Tibial nerve (tissue), 4 donors: ENCODE data around the gene TEX101. TPM values are rescaled to one million over a fixed set of nuclear protein-coding genes. Genes with fewer than 3 reads are reported as not detected.
"Not testable (repeated sequence)": the region's sequence is repeated elsewhere in the genome, so short reads cannot be mapped to it uniquely, and the experiment has no call there.

Source experiments
- DNase-seq, 2 donors: peaks; one replicate each; pipeline ENCODE4 v3.0.0-alpha.2; 2019; ENCODE audit warnings: low spot score in 2 of 2
- H3K27ac ChIP-seq, 4 donors: fragments of 200-600 bp; sonication (generic) in 3 of 4; one replicate each; pipeline ENCODE4 v1.5.1; 2017 to 2019; ENCODE audit warnings: mild to moderate bottlenecking in 1 of 4
- H3K27me3 ChIP-seq, 2 donors: fragments of 200-600 bp; sonication (generic) in 1 of 2; one replicate each; pipeline versions ENCODE4 v1.5.1 to v1.6.0; 2017 to 2019
- H3K36me3 ChIP-seq, 3 donors: fragments of 200-600 bp; sonication (generic); one replicate each; pipeline ENCODE4 v1.5.1; 2018 to 2019
- H3K4me1 ChIP-seq, 4 donors: fragments of 200-600 bp; sonication (generic) in 3 of 4; one replicate each; pipeline ENCODE4 v1.5.1; 2017 to 2019
- H3K4me3 ChIP-seq, 4 donors: fragments of 200-600 bp; sonication (generic) in 3 of 4; one replicate each; pipeline ENCODE4 v1.5.1; 2017 to 2019; ENCODE audit warnings: mild to moderate bottlenecking in 1 of 4, moderate library complexity in 1 of 4
- H3K9me3 ChIP-seq, 4 donors: fragments of 200-600 bp; sonication (generic) in 3 of 4; one replicate each; pipeline ENCODE4 v1.5.1; 2017 to 2019
- EP300 ChIP-seq, 2 donors: sonication (generic); formaldehyde crosslinking; IDR thresholded peaks; one replicate each; pipeline ENCODE4 v1.6.1; 2017; ENCODE audit warnings: antibody characterized with exemption in 2 of 2, mild to moderate bottlenecking in 1 of 2
- POLR2A ChIP-seq, 2 donors: fragments of 450-650 bp; IDR thresholded peaks; one replicate each; pipeline ENCODE4 v1.6.1; 2017; ENCODE audit warnings: antibody characterized with exemption in 2 of 2, mild to moderate bottlenecking in 2 of 2, moderate library complexity in 2 of 2
- WGBS, 2 donors: methylation state at CpG; one replicate each; pipeline ENCODE4 v1.1.5; 2018; 5-methylcytosine and 5-hydroxymethylcytosine counted together
- total RNA-seq, 4 donors: library from RNA; depleted of rRNA; stranded (reverse); fragments of >200 nt; gene quantifications; one replicate each; pipeline ENCODE4 v1.1.0, GENCODE V29; 2016
- TF ChIP-seq, protein P1 (sequence below), 5 experiments: fragments of 200-600 bp in 3 of 5; fragments of 450-650 bp in 2 of 5; sonication (generic) in 3 of 5; IDR thresholded peaks; one replicate each; pipeline ENCODE4 v1.5.1; 2016 to 2019; ENCODE audit warnings: antibody characterized with exemption in 5 of 5, mild to moderate bottlenecking in 3 of 5, moderate library complexity in 2 of 5

TEX101 gene
- total RNA-seq, 4 donors from 2014 or later = not detected

DNA sequence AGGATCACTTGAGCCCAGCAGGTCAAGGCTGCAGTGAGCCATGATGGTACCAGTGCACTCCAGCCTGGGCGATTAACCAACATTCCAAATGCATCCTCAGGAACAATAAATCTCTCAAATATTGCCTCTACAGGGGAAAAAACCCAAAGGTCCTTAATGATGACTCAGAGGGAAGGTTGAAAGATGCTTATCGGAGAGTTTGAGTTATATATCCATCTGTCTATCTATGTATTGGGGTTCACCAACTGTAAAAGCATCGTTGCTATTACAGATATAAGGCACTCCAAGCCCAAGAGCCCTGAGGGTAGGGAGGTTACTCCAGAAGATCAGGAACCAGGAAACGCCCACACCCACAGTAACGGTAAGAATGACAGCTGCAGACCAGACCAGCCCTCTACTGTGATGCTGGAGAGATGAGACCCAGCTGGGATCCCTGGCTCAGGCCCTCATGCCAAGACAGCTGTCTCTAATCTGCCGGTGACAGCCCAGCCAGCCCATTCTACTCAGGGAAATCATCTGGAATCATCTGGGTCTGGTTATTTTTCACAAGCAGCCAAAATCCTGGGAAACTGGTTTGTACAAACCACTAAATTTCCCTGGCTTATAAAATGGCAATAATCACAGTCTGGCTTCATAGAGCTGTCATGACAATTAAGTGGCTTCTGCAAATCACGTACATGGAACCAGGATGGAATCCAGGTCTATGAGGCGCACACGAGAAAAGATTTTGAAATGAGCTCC lies 23.8 kb downstream of the TEX101 start:
- no peak for DNase-seq
- Histone ChIP-seq H3K9me3 (no peaks in the 10 kb centered on the region), H3K27ac (no peak overlapping the region), H3K36me3 (no peaks in the 10 kb centered on the region), H3K27me3 (no peaks in the 10 kb centered on the region), H3K4me1 (peaks cover 0 to 6% (median 0%) of the 10 kb centered on the region in 4 donors), H3K4me3 (no peak overlapping the region)
- 65% methylated on average over 9 of the region's 9 CpGs for WGBS, 2 donors
- TF ChIP-seq EP300 (IDR thresholded peaks at IDR 0.05) (no peak), POLR2A (IDR thresholded peaks at IDR 0.05) (no peak)

DNA sequence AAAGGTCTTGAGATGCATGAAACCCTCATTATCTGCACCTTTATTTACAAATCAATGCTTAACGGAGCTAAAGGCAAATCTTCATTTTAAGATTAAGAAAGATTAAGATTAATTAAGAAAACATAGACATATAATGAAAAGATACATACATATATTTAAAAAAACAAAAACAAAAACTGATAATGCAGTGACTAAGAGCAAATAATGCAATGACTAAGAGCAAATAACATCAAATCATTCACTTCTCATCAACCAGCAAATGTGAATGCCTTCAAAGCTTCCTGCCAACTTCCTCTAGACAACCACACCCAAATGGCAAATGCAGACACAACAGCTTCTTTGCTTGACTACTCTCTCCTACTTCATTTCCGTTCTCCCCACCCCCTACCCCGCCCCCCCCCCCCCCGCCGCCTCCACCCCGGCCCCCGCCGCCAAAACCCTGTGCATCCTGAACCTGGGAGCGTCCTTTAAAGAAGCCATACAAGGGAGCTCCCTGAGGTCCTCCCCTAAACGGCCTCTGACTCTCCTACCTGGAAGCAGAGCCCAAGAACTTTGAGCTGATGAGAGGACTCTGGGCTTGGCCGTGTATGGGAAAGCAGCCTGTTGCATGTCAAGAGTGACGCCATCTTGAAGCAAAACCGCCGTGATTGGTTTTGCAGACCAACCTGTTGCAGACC lies 24.5 kb downstream of the TEX101 start:
- TF ChIP-seq, protein P1, sequence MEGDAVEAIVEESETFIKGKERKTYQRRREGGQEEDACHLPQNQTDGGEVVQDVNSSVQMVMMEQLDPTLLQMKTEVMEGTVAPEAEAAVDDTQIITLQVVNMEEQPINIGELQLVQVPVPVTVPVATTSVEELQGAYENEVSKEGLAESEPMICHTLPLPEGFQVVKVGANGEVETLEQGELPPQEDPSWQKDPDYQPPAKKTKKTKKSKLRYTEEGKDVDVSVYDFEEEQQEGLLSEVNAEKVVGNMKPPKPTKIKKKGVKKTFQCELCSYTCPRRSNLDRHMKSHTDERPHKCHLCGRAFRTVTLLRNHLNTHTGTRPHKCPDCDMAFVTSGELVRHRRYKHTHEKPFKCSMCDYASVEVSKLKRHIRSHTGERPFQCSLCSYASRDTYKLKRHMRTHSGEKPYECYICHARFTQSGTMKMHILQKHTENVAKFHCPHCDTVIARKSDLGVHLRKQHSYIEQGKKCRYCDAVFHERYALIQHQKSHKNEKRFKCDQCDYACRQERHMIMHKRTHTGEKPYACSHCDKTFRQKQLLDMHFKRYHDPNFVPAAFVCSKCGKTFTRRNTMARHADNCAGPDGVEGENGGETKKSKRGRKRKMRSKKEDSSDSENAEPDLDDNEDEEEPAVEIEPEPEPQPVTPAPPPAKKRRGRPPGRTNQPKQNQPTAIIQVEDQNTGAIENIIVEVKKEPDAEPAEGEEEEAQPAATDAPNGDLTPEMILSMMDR (IDR thresholded peaks at IDR 0.05) = no peak
- TF ChIP-seq POLR2A (IDR thresholded peaks at IDR 0.05) (no peak), EP300 (IDR thresholded peaks at IDR 0.05) (no peak)
- no peaks in the 10 kb centered on the region for H3K9me3 ChIP-seq
- no peaks in the 10 kb centered on the region for H3K36me3 ChIP-seq
- 63 to 68% methylated on average over 13 to 14 of the region's 14 CpGs for WGBS, 2 donors
- DNase-seq = no peak
- H3K27ac ChIP-seq = no peak overlapping the region
- peaks cover 0 to 6% (median 0%) of the 10 kb centered on the region in 4 donors for H3K4me1 ChIP-seq
- no peaks in the 10 kb centered on the region for H3K27me3 ChIP-seq
- no peak overlapping the region for H3K4me3 ChIP-seq

DNA sequence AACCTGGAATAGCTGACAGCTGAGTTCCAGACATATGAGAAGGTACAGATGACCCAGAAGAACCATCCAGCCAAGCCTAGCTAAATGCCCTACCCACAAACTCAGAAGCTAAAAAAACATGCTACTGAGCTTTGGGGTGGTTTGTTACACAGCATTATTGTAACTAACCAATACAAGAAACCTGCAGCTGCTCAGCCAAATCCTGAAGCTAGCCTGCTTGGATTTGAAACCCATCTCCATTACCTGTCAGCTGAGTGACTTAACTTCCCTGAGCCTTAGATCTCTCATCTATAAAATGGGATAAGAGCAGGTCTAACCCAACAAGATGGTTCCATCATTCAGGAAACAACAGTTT lies 25.0 kb downstream of the TEX101 start:
- Histone ChIP-seq H3K36me3 (no peaks in the 10 kb centered on the region), H3K4me3 (no peak overlapping the region), H3K27me3 (no peaks in the 10 kb centered on the region), H3K27ac (no peak overlapping the region), H3K9me3 (no peaks in the 10 kb centered on the region), H3K4me1 (peaks cover 0 to 6% (median 0%) of the 10 kb centered on the region in 4 donors)
- no peak for DNase-seq
- TF ChIP-seq EP300 (IDR thresholded peaks at IDR 0.05) = no peak
- TF ChIP-seq, protein P1 (IDR thresholded peaks at IDR 0.05) = no peak
- TF ChIP-seq POLR2A (IDR thresholded peaks at IDR 0.05) = no peak

DNA sequence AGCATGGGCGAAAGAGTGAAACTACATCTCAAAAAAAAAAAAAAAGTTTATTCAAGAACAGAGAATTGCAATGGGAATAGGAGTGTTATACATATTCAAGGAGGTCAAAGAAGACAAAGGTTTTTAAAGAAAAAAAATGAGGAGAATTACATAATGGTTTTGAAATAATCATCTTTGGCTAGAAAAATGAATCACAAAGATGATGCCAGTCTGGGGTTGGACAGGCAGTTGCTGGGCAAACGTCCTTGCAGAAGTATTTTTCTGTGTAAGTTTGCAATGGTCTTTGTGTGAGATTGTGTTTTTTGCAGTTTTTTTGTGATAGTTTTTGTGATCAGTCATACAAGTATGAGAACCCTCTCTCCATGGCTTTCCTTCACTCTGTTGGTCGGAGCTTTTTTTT lies 27.0 kb downstream of the TEX101 start:
- Histone ChIP-seq H3K9me3 (no peaks in the 10 kb centered on the region), H3K4me1 (peaks cover 0 to 6% (median 0%) of the 10 kb centered on the region in 4 donors), H3K27ac (no peak overlapping the region), H3K36me3 (no peaks in the 10 kb centered on the region), H3K27me3 (no peaks in the 10 kb centered on the region), H3K4me3 (no peak overlapping the region)
- DNase-seq = no peak
- WGBS, 2 donors = 33 to 39% methylated on average over 3 of the region's 3 CpGs
- TF ChIP-seq, protein P1 (IDR thresholded peaks at IDR 0.05) = no peak
- no peak for TF ChIP-seq EP300 (IDR thresholded peaks at IDR 0.05)
- no peak for TF ChIP-seq POLR2A (IDR thresholded peaks at IDR 0.05)

DNA sequence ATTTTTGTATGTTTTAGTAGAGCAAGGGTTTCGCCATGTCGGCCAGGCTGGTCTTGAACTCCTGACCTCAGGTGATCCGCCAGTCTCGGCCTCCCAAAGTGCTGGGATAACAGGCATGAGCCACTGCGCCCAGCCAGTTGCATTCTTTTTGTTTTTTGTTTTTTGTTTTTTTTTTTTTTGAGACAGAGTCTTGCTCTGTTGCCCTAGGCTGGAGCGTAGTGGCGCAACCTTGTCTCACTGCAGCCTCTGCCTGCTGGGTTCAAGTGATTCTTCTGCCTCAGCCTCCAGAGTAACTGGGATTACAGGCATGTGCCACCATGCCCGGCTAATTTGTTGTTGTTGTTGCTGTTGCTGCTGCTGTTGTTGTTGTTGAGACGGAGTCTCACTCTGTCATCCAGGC lies 29.4 kb downstream of the TEX101 start:
- not testable (repeated sequence) for H3K27me3 ChIP-seq, H3K4me3 ChIP-seq, H3K4me1 ChIP-seq, H3K27ac ChIP-seq, DNase-seq, H3K9me3 ChIP-seq, H3K36me3 ChIP-seq
- WGBS, 2 donors = 75 to 77% methylated on average over 9 of the region's 9 CpGs

DNA sequence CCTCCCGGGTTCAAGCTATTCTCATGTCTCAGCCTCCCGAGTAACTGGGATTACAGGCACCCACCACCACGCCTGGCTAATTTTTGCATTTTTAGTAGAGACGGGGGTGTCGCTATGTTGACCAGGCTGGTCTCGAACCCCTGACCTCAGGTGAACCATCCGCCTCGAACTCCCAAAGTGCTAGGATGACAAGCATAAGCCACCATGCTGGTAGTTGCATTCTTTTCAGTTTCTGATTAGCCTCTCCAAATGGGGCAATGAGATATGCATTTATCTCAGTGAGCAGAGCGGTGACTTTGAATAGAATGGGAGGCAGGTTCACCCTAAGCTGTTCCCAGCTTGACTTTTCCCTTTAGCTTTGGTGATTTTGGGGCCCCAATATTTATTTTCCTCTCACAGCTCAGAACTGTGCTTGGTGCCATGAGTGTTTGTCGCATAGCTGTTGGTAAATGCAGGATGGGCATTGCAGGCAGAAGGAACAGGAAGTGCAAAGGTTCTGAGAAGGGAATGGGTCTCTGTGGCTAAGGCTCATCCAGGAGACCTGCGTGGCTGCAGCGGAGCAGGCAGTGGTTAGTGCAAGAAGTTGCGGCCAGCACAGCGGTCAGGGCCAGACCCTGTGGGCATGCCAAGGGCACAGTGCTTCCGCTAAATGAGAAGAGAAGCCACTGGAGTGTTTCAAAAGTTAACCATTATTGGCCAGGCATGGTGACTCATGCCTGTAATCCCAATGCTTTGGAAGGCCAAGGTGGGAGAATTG lies 30.0 kb downstream of the TEX101 start:
- no peak overlapping the region for H3K27ac ChIP-seq
- H3K9me3 ChIP-seq = no peaks in the 10 kb centered on the region
- TF ChIP-seq POLR2A (IDR thresholded peaks at IDR 0.05) (no peak), EP300 (IDR thresholded peaks at IDR 0.05) (no peak)
- TF ChIP-seq, protein P1 (IDR thresholded peaks at IDR 0.05) = no peak
- H3K4me1 ChIP-seq = peaks cover 0 to 5% (median 0%) of the 10 kb centered on the region in 4 donors
- WGBS, 2 donors = 77 to 81% methylated on average over 15 of the region's 15 CpGs
- DNase-seq = no peak
- H3K36me3 ChIP-seq = no peaks in the 10 kb centered on the region
- no peaks in the 10 kb centered on the region for H3K27me3 ChIP-seq
- H3K4me3 ChIP-seq = no peak overlapping the region
